Activated naive CD4-positive, alpha-beta T cell treated with anti-CD3 and anti-CD28 coated beads, Interleukin-2, amount 50 U/mL, for 16 hours (primary cell): ENCODE results near the gene CCDC190.
"Not testable (repeated sequence)": the region's sequence is repeated elsewhere in the genome, so short reads cannot be mapped to it uniquely, and the experiment has no call there.

ENCODE experiments used
- DNase-seq: peaks from one replicate; pipeline ENCODE4 v3.0.0-alpha.2; 2020

The CCDC190 gene

DNA sequence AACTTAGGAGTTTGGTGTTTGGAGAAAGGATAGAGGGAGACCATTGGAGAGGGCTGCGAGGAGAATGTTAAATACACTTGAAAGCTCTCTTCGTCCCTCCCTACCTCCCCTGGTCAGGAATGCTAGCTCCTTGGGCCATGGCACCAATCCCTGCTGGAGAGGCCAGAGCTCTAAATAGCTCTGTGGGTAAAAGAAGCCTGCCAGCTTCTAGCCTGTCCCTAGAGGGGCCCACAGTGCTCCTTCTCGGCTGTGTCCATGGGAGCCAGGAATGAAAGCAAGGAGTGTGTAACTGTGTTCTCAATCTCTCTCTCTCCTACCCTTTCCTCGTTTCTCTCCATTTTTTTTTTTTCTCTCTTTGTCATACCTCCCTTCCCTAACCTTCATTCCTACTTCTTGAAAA is at the start of gene CCDC190:
CCDC190 (minus strand) TSS at position 75 of the 400 bp plus-strand sequence. CDS start 1,529 bp downstream, outside the sequence.
- no peak for DNase-seq

GRCh38 chr1:162910161-162910560 is 49.2 kb upstream of the CCDC190 start:
- DNase-seq, result no peak

GRCh38 chr1:162908780-162909179 is 47.8 kb upstream of the CCDC190 start:
- no peak for DNase-seq

DNA sequence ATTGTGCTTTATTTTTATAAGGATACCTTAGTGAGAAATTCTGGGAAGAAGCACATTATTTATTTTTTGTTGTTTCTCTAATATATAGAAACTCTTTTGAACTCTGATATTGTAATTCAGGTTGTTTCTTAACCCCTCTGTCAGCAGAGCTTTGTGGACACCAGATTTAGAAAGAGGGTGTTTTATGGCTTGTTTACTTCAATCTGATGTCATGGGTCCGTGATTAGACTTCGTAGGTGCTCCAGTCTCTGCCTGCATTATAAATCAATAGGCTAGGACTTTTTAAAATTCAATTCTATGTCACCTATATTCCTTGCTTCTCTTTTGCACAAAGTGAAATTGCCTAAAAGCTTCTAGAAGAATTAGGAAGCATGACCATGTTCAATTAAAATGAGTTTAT is 47.3 kb upstream of the CCDC190 start:
- DNase-seq, result no peak

GRCh38 chr1:162906485-162906884 is 45.5 kb upstream of the CCDC190 start:
- DNase-seq, result no peak

- no peak for DNase-seq
Observed at GRCh38 chr1:162905174-162906158, 44.5 kb upstream of the CCDC190 start.

GRCh38 chr1:162904579-162904978 is 43.6 kb upstream of the CCDC190 start:
- no peak for DNase-seq

GRCh38 chr1:162904023-162904422 is 43.0 kb upstream of the CCDC190 start:
- DNase-seq, result no peak

DNA sequence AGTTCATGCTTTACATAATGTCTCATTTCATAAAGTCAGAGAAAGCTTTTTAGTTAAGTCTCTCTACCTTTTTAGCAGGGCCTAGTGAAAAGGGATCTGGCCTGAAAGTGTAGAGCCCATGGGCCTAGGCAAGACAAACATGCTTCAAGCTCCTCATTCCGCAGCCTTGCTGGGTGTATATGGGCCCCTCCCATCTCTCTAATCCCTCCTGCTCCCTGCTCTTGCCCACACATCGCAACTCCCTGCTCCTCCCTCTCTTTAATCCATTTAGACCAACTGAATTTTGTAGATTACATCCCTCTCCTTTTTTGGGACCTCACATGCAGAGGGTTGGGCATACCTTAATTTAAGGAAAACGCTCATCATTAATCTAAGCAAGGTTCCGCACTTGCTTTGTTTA is 42.3 kb upstream of the CCDC190 start:
- DNase-seq, result no peak

GRCh38 chr1:162902416-162902815 is 41.4 kb upstream of the CCDC190 start:
- DNase-seq, result no peak

- no peak for DNase-seq
Observed at GRCh38 chr1:162901243-162901642, 40.3 kb upstream of the CCDC190 start.

- DNase-seq, result no peak
Observed at GRCh38 chr1:162899422-162900146, 38.6 kb upstream of the CCDC190 start.

GRCh38 chr1:162893612-162893908 is 32.6 kb upstream of the CCDC190 start:
- DNase-seq, result no peak

DNA sequence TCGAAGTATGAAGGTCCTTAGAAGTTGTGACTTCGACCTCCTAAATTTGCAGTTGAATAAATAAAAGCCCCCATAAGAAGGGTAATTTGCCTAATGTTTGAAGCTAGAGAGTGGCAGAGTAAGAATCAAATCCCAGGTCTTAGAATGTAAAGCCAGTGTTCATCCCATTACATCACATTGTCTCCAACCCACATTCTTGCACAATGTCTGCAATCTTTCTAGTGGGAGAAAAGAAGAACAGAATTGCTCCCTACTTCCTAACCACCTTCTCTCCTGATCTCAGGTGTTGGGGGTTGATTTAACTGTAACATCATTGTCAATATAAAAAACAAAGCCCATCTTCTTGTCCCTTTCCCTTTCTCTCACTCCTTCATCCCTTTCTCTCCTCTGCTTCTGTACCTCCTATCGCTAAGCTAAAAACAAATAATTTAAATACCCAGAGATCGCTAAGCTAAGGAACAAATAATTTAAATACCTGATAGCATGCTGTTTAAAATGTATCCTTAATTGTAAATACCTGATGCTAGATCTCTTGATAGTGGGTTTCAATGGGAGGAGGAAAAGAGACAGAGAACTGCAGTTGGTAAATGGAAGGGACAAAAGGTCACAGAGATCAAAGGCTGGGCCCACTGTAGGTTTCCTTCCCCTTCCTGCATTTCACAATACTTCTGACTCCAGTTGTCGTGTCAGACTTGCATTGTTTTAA is 32.1 kb upstream of the CCDC190 start:
- DNase-seq, result no peak

- no peak for DNase-seq
Observed at GRCh38 chr1:162889989-162890388, 29.0 kb upstream of the CCDC190 start.

DNA sequence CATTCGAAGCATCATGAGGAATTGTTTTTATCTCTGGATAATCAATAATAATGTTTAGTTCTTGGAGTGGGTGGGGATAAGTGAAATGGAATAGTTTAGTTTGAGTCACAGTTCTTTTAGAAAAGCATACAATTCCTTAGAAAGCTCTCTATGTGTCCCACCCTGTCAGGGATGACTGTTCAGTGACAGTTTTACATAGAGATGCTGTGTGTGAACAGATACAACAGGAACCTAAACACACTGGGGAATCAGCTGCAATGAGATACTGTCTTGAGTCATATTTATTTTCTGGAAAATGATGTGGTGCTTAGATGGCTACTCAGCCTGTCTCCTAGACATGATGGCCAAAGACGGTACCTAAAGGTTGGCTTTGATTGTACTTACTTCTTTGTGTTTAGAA is 25.7 kb upstream of the CCDC190 start:
- DNase-seq, result no peak

GRCh38 chr1:162885265-162885664 is 24.3 kb upstream of the CCDC190 start:
- DNase-seq, result no peak

DNA sequence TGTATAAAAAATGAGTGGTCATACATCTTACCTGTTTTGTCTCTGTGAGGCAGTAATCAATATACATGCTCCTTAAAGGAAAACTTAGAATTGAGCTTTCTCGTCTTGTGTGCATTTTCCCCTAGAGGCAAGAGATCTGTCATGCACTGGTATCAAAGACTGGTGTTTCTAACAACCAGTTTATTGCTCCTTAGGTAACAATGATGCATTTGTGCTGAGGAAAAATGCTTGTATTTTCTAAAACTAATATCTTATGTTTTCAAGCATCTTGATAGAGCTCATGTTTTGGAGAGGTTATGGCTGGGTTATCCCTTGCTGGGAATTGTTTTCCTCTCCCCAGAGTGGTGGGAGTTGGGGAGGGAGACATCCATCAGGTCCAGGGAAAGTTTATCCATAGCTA is 23.9 kb upstream of the CCDC190 start:
- no peak for DNase-seq

DNA sequence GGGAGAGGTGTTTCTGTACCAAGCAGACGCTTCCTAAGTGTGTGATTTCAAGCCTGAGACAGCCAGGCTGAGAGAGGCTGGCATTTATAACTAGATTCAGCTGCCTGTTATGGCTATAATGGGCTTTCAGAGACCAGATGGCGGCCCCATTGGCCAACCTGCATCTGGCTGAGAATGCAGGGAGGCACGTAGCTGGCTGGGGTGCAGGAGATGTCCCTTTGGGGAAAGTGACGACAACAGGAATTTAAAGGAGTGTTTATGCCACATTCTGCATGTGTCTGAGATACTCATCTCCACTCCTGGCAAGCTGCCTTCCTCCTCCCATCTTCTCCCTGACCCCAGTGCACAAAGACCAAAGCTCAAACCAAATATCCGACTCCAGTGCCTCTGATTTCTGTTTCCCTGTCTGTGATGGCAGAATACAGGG is 21.3 kb upstream of the CCDC190 start:
- no peak for DNase-seq

GRCh38 chr1:162881590-162881989 is 20.6 kb upstream of the CCDC190 start:
- no peak for DNase-seq

- DNase-seq, result not testable (repeated sequence)
Observed at GRCh38 chr1:162880617-162881016, 19.6 kb upstream of the CCDC190 start.

GRCh38 chr1:162878000-162878596 is 17.1 kb upstream of the CCDC190 start:
- DNase-seq, result no peak

GRCh38 chr1:162877412-162877811 is 16.4 kb upstream of the CCDC190 start:
- DNase-seq, result no peak
